GM18511 (cell line): ENCODE measurements around the gene SLCO2A1.

Experiments
- ATAC-seq: cut with Tn5 transposase; IDR thresholded peaks from one replicate; pipeline ENCODE4 v1.9.1; 2021; ENCODE audit warnings: mild to moderate bottlenecking, moderate library complexity; ENCODE audit not compliant: unreplicated experiment

SLCO2A1 gene

GRCh38 chr3:133935843-133936769, 93.6 kb downstream of the SLCO2A1 start:
- ATAC-seq: no peak

DNA sequence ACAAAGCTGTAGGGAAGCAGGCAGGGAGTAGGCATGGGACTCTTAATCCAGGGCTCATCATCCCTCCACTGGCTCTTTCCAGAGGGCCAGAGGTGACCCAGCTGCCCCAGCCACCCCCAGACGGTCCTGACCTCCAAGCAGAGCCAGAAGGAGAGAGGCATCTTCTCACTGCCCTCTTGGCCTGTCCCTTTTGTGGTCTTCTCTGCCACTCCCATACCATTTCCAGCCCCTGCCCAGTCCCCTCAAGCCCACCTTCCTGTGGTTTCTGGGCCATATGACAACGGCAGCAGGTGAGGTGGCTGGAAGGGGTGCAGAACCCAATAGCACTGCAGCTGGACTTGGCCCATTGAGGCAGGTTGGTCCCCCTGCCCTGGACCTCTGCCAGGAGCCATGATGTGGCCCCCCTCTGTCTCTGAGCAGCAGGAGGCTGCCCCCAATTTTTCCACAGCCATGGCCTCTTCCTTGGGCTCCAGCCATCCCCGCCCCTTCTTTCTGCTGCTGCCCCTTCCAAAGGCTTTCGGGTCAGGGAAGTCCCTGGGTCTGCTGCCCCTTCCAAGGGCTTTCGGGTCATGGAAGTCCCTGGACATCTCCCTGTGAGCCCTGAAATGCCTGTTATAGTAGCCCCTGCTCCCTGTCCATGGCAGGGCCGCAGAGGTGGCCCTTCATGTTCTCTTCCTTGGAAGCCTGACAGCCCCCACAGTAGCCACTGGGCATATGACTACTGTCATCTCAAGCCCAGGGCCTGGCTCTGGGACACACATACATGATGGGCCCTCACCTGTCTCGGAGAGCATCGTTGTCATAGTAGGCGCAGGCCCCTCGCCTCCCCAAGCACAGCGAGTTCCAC, 94.5 kb downstream of the SLCO2A1 start:
- no peak for ATAC-seq

- no peak for ATAC-seq
Observed at GRCh38 chr3:133934073-133934970, 95.4 kb downstream of the SLCO2A1 start.

DNA sequence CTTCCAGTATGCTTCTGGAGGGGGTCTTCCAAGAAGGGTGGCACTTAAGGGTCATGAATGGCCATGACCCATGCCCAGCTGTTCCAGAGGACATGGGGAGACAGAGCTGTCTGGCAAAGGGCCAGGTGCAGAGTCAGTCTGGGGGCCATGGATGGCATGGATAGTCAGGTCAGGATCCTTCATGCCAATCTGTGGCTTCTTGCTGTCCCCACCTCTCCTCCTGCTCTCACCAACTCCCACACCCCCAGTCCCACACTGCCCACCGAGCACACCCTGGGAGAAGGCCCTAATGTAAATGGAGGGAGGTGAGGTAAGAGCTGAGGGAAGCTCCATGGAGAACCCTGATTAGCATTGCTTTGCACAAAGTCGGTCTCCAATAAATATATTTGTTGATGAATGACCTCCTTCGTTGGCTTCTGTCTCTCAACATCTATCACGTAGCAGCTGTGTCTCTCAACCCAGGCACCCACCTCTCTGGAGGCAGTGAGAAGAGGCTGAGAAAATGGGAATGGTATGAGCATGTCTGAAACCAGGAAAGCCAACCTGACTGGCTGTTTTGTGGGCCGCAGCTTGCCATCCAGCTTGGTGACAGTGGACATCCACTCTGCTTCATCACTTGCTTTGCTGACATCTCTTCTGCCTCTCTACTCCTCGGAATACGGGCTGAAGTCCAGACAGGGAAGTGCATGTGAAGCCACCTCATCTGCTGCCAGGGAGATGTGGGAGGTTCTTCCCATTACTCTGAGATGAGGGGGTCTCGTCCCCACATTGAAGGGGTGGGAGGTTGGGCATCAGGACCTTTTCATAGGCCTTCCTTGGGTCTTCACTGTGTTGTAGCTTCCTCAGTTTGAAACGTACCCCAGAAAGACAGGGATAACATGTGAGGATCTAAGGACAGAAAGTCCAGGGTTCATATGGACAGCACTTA, 96.4 kb downstream of the SLCO2A1 start:
- no peak for ATAC-seq

DNA sequence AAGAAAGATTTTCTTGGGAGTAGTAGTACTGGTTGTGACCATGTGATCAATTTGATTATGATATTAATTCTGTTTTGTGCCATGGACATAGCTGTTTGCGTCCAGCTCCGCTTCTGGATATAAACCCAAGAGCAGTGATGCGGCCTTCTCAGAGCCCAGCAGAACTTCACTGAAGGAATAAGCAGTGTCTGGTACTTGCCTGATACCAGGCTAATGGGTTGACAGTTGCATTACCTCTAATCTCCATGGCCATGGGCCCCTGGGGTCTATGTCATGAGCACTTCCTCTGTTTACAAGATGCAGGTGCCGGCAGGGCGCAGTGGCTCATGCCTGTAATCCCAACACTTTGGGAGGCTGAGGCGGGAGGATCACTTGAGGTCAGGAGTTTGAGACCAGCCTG, 97.7 kb downstream of the SLCO2A1 start:
- ATAC-seq: no peak

GRCh38 chr3:133931084-133931483, 98.6 kb downstream of the SLCO2A1 start:
- no peak for ATAC-seq

- ATAC-seq: no peak
Observed at GRCh38 chr3:133930341-133930933, 99.3 kb downstream of the SLCO2A1 start.

DNA sequence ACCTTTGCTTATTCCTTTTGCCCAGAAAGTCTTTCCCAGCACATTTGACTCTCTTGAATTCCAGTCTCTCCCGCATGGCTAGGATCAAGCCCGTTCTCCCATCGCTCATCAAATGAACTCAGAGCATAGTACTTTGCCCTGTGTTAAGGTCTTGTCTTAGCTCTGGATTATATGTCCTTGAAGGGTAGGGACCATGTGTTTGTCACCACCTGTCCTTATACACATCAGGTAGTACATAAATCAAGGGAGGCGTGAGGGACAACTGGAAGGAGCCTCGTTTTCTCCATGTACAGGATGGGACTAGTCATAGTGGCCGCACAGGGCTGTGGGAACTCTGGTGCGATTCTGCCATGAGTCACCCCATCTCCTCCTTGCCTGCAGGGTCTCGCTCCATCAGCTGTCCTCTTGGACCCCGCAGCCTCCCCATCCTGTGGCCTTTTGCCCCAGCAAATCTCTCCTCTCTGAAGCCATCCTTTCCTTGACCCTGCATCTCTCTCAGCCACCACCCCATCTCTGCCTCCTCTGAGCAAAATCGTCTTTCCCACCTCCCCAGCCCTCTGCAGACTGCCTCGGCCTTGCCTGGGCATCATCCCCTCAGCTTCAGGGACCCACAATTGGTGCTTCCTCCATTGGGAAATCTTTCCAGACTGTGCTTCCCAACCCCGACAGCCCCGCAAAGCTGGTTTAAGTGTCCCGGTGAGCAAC, 100.7 kb downstream of the SLCO2A1 start:
- ATAC-seq: no peak

- ATAC-seq: no peak
Observed at GRCh38 chr3:133928136-133928893, 101.4 kb downstream of the SLCO2A1 start.

GRCh38 chr3:133927540-133928066, 102.1 kb downstream of the SLCO2A1 start:
- peak; percentile 74 for ATAC-seq

DNA sequence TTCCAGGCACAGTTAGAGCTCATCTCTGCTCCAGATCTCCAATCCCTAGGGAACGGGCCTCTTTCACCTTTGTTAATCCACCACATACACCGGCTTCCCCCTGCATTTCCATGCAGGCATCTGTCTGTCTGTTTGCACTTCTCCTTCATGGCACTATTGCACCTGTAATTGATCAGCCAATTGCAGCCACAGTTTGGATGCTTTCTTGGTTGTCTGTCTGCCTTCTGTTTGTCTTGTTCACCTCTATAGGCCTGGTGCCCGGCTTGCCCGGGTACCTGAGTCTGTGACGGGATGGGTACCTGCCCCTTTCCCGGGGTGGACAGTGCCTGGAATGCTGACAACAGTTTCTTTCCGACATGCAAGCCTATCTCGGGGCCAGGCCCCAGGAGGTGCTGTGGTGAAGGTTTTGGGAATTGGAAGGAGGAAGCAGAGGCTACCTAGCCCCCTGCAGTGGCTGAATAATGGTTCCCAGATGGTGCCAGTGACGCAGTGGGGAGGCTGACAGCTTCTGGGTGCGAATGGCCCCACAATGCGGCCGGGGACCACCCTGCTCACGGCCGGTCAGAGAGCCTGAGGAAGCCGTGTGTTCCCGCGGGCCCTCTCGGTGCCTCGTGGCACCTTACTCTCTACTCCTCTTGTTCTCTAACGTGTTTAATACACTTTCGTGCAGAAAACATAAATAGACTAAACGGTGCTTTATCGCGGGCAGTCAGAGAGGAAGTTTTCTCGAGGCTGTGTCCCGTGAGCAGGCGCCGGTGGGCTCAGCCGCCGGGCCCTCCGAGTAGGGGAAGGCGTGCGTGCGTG, 102.8 kb downstream of the SLCO2A1 start:
- peak; percentile 28 for ATAC-seq

GRCh38 chr3:133925960-133926735, 103.6 kb downstream of the SLCO2A1 start:
- ATAC-seq: no peak

DNA sequence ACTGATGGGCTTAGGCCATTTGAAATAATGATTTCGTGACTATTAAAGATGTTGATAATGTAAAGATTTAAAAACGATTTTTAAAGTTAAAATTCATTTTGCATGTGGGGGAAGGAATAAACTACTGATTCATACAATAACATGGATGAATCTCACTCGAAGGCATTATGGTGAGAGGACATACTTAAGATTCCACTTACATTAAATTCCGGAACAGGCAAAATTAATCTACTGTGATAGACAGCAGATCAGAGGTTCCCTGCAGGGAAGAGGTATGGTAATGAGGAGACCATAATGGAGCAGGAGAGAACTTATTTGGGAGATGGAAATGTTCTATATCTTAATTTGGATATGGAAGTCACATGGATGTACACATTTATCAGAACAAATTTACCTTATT, 105.7 kb downstream of the SLCO2A1 start:
- ATAC-seq: no peak

- ATAC-seq: no peak
Observed at GRCh38 chr3:133921592-133921991, 108.1 kb downstream of the SLCO2A1 start.

GRCh38 chr3:133917144-133917543, 112.6 kb downstream of the SLCO2A1 start:
- no peak for ATAC-seq
